ENCODE results near the gene PRDM10.

Gene PRDM10

DNA sequence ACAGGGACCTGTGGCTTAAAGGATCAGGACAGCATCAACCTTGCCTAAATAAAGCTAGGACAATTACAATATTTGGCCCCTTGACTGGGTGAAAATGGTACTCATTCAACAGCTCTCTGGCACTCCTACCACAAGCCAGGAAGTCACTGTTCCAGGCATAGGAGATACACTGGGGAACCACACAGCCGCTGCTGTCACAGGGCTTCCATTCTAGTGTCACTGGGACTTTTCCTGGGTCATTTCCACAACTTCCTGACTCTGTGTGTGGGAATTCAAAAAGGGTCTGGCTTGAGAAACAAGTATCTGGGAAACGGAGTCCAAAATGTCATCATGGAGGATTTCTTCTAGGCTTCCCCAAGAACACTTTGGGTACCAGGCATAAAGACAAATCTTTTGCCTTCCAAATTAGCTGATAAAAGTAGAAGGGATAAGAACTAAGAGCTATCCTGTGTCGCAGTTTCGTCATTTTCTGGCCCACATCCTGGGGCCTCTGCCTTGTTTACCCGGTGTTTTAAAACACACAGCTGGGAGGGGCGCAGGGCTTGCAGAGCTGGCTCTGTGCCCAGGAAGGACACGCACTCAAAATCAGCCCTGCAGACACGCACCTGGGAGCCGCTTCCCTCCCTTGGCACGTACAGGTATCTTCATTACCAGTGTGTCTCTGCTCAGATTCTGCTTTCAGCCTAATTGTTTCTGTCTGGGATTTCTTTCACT, 149.0 kb downstream of the PRDM10 start:
- DNase-seq (ENCODE audit: low read depth), result peak; percentile 59
- H3K4me3 ChIP-seq (ENCODE audit: low read depth, low read length), result no peak overlapping the region
- TF ChIP-seq, protein P1, sequence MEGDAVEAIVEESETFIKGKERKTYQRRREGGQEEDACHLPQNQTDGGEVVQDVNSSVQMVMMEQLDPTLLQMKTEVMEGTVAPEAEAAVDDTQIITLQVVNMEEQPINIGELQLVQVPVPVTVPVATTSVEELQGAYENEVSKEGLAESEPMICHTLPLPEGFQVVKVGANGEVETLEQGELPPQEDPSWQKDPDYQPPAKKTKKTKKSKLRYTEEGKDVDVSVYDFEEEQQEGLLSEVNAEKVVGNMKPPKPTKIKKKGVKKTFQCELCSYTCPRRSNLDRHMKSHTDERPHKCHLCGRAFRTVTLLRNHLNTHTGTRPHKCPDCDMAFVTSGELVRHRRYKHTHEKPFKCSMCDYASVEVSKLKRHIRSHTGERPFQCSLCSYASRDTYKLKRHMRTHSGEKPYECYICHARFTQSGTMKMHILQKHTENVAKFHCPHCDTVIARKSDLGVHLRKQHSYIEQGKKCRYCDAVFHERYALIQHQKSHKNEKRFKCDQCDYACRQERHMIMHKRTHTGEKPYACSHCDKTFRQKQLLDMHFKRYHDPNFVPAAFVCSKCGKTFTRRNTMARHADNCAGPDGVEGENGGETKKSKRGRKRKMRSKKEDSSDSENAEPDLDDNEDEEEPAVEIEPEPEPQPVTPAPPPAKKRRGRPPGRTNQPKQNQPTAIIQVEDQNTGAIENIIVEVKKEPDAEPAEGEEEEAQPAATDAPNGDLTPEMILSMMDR (conservative IDR thresholded peaks at IDR 0.05; ENCODE audit: low read depth, low read length), result no peak

DNA sequence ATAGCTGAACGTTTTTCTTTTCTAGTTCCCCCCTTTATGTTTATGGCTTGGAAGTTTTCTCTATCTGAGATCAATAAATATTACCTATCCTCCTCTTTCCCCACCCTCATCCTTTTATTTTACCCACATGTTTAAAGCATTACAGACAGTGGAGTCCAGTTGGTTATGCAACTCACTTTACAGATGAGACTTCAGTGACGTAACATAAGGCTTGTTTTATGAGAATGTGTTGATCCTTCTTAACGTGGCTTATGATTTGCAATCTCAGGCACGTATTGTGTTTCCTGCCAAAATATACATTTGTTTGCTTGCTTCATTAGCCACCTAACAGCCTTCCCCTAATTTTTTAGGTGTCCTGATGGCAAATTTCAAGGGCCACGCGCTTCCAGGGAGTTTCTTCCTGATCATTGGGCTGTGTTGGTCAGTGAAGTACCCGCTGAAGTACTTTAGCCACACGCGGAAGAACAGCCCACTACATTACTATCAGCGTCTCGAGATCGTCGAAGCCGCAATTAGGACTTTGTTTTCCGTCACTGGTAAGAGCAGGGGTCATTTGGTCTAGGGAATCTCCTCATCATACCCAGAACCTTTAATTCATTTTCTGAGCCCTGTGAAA, 150.4 kb downstream of the PRDM10 start:
- no peak overlapping the region for H3K4me3 ChIP-seq (ENCODE audit: low read depth, low read length)
- TF ChIP-seq, protein P1 (conservative IDR thresholded peaks at IDR 0.05; ENCODE audit: low read depth, low read length), result no peak
- no peak for DNase-seq (ENCODE audit: low read depth)
